ENCODE measurements around the gene OR14C36. TPM values are rescaled to one million over a fixed set of nuclear protein-coding genes. Genes with fewer than 3 reads are reported as not detected.

OR14C36 gene
- total RNA-seq, 4 donors from 2014 or later, result not detected

GRCh38 chr1:248393050-248393449, 44.5 kb downstream of the OR14C36 start:
- no peaks in the 10 kb centered on the region for H3K4me1 ChIP-seq
- WGBS, 2 donors, result 18 to 35% methylated on average over 2 of the region's 2 CpGs
- H3K9me3 ChIP-seq, result no peaks in the 10 kb centered on the region

More at GRCh38 chr1:248393050-248393449, 44.5 kb downstream of the OR14C36 start:
- Histone ChIP-seq H3K27ac (no peak overlapping the region), H3K27me3 (no peaks in the 10 kb centered on the region), H3K4me3 (no peak overlapping the region), H3K36me3 (no peaks in the 10 kb centered on the region)
- no peak for DNase-seq
- TF ChIP-seq POLR2A (IDR thresholded peaks at IDR 0.05) (no peak), CTCF (IDR thresholded peaks at IDR 0.05) (no peak)
- intact Hi-C loops (cut with DNase I), result no loop called here

Other genes starting within 250 kb of the OR14C36 start
- not detected for gene OR2M5, start 203.6 kb upstream of the OR14C36 start, total RNA-seq
- gene OR2M2, start 174.0 kb upstream of the OR14C36 start, total RNA-seq, result not detected
- not detected for gene OR2M3, start 151.5 kb upstream of the OR14C36 start, total RNA-seq
- gene OR2M4, start 117.4 kb upstream of the OR14C36 start, total RNA-seq, result not detected
- not detected for gene OR2T33, start 70.8 kb upstream of the OR14C36 start, total RNA-seq
- gene OR2T12, start 45.4 kb upstream of the OR14C36 start, total RNA-seq, result not detected
- gene OR2M7, start 24.2 kb upstream of the OR14C36 start, total RNA-seq, result not detected
- not detected for gene OR2T4, start 12.9 kb downstream of the OR14C36 start, total RNA-seq
- not detected for gene OR2T6, start 27.0 kb downstream of the OR14C36 start, total RNA-seq
- gene OR2T1, start 54.3 kb downstream of the OR14C36 start, total RNA-seq, result not detected
- not detected for gene OR2T2, start 96.9 kb downstream of the OR14C36 start, total RNA-seq
- not detected for gene OR2T3, start 124.6 kb downstream of the OR14C36 start, total RNA-seq
- not detected for gene OR2T5, start 139.8 kb downstream of the OR14C36 start, total RNA-seq
- not detected for gene OR2G6, start 159.3 kb downstream of the OR14C36 start, total RNA-seq
- gene OR2T29, start 214.0 kb downstream of the OR14C36 start, total RNA-seq, result not detected
- not detected for gene OR2T34, start 226.0 kb downstream of the OR14C36 start, total RNA-seq
- gene OR2T10, start 248.9 kb downstream of the OR14C36 start, total RNA-seq, result not detected